HG02678 (cell line): ENCODE measurements around the gene VAV2.
A peak's percentile ranks its signal among the peaks of the same experiment; 100 is the strongest.

Experiments
- ATAC-seq: cut with Tn5 transposase; IDR thresholded peaks from one replicate; pipeline ENCODE4 v1.9.1; 2021; ENCODE audit warnings: mild to moderate bottlenecking, moderate library complexity; ENCODE audit not compliant: unreplicated experiment

The VAV2 gene

DNA sequence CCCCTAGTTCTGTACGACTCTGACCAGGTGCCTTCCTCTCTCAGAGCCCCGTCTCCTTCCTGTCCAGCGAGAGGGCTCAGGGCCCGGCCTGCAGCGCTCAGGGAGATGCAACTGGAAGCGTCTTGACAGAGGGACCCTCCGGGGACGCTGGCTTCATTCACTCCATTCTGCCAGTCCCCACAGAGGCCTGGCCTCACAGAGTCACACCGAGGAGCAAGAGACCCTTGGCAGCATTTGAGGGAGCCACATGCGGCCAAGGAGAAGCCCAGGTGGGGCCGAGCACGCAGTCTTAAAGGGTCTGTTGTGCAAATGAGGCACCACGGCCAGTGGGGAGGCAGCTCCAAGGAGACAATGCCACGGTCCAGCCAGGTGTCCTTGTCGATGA lies 167.3 kb downstream of the VAV2 start:
- no peak for ATAC-seq

DNA sequence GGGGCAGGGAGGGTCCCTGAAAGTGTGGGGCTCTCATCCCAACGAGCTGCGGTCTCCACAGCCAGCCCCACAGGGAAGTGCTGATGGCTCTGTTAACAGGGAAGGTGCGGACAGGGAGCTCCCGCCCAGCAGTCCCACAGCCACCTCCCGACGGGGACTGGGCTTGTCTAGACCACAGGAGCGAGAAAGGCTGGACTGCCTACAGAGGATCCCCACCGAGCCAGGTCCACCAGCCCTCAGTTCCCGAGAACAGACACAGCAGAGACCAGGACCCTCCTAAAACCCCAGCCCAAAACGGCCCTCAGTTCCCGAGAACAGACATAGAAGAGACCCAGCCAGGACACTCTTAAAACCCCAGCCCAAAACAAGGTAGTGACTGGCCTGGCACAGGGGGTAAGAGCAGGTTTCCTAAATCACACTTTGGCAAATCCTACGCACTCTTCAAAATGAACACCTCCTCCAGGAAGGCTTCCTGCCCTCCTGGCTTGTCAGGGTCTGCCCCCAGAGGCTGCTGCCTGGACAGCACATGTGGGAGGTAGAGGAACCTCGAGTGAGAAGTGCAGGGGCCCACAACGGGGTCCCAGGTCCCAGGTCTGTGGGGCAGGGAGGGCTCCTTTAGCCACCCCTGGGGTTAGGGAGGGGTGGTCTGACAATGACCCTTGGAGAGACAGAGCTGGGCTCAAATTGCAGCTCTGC lies 167.9 kb downstream of the VAV2 start:
- ATAC-seq = no peak

DNA sequence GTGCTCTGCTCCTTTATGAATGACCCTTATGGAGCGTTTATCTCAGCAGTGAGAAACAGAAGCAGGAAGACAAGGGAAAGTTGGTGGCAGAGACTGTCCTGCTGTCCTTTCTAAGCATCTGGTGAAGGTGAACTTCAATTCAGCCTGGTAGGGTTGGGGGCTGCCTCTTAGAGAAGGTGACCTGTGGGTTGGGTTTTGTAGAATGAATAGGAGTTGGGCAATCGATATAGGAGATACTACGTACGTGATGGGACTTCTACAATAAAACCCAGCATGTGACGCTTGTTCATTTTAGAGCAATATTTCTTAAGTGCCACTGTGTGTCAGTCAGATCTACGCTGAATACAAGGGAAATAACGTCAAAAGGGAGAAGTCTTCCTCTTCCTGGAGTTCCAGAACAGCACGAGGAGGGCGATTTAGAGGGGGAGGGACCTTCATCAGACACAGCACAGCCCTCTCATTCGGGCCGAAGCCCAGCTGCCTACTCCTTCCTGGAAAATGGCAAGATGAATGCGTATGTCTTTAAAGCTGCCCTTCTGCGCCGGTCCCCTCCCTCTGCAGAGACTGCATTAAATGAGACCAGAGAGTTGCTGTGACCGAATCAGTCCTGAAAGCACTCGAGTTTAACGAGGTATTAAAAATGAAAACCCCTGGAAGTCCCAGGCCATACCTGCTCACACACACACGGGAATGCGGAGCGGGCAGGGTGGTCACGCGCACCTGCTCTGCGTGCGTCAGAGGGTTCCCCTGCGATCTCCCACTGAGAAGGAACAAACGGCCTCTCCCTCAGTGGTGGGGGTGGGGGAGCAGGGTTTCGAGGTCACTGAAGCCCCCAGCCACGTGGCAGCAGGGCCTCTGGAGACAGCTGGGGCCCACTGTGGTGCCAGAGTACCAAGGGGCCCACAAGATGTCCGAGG lies 168.7 kb downstream of the VAV2 start:
- ATAC-seq = peak; percentile 38

DNA sequence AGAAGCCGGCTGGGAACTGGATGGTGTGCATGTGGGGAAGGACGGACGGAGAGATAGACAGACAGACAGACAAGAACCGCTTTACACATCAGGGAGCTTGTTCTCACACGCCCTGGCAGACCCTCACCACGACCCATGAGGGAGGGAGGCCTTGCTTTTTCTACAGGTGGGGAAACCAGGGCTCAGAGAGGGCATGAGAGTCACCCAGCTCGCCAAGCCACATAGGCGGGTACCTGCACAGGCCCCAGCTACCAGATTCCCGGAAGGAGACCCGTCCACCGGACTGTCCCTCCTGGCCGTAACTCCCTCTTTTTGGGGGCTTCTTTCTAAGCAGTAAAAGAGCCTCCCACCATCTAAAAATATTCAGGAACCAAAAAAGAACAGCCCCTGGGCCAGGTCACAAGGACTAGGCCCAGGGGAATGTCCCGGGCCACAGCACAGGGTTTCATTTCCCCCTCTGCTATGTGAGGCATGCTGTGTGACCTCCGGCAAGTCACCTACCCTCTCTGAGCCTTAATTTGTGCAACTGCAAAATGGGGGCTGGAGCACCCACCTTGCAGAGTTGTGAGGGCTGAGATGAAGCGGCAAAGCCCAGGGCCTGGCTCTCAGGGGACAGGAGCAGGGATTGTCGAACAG lies 169.6 kb downstream of the VAV2 start:
- peak; percentile 46 for ATAC-seq

DNA sequence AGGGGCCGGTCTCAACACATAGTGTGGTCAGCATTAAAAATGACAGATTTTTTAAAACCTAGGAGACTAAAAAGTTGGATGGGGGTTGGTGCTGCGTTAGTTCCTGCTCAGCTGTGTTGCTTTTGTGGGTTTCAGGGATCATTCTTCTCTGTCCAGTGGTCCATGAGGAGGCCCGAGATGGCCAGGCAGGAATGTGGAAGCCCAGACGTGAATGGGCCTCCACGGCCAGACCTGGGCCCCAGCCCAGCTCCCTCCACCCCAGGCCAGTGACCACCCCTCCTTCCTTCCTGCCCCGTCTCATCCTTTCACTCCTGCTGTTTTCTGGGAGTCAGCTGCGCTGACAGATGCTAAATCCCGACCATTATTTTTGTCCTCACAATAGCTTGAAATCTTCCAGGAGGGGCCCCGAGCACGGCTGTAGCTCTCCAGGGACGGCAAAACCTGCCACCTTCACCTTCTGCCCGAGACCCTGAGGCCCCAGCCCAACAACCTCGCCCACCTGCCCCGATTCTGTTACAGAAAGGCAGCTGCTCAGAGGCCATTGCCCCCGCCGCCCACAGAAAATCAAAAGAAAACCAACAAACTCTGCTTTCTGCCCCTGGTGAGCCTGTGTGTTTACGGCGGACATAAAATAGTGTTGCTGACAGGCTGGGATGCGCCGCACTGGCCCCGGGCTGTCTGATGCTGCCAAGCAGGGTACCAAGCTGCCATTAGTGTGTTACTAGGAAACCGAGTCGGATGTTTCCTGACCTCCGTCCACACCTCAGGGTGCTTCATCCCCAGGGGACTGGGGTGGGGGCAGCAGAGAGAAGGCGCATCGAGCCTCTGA lies 170.3 kb downstream of the VAV2 start:
- peak; percentile 35 for ATAC-seq

DNA sequence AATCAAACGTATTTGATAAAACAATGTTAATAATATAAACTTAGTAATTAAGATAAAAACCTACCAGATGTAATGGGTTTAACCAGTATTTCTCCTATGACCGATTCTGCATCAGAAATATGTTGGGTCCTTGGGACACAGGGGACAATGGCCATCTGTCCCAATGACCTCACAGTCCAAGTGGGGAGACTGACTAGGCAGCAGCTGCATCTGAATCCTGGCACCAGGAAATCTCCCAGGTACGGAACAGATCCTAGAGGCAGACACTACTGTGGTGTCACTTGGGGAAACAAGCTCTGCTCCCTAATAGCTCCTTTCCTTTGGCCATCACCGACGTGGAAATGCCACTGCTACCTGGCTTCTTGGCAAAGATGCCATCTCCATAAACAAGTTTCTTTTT lies 172.2 kb downstream of the VAV2 start:
- ATAC-seq = no peak

DNA sequence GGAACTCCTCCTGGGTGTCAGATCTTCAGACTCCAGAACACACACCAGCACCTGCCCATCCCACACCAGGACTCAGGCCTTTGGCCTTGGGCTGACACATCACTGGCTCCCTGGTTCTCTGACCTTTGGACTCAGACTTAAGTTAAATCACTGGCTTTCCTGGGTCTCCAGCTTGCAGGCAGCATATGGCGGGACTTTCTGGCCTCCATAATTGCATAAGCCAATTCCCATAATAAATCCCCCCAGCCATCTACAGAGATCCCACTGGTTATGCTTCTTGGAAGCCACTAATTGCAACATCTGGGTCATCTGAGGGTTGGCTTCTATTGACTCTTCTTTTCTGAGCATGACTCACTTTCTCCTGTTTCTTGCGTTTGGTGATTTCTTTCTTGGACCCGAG lies 173.7 kb downstream of the VAV2 start:
- no peak for ATAC-seq

DNA sequence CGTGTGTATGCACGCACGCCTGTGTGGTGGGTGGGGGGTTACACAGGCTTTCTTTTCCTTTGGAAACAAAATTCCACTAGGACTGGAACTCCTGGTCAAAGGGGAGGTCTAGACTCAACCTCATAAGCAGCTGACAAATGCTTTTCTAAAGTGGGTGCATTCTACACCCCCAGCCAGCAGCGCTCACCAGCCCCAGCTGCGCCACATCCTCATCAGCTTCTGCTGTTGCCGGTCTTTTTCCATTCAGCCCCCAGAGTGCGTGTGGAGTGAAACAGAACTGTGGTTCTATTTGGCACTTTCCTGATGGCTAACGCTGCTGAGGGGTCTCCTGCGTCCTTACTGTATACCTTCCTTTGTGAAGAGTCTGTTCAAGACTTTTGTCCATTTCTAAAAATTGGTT lies 176.3 kb downstream of the VAV2 start:
- ATAC-seq = no peak

DNA sequence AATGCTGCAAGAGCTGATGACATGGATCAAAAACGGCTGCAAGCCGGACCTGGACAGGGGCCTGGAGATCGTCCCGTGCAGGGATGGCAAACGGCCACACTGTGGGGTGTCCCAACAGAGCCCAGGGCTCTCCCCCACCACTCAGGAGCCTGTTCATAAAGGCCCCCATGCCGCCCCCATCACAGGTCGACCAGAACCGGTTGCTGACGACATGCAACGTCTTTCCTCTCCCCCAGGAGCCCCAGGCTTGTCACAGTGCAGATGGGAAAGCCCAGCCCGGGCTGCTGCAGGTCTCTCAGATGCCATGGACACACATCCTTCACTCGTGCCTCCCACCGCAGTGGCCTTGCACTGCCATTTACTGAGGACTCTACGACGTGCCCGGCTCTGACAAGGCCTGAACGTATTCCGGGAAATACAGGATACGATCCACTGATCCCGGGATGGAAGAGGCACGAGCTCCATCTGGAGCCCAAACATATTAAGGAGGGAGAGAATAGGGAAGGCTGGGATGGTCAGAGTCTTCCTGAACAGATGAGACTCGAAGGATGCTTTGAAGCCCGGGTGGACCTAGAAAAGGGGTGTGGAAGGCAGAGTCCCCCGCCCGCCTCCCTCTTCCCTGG lies 177.4 kb downstream of the VAV2 start:
- ATAC-seq = no peak

DNA sequence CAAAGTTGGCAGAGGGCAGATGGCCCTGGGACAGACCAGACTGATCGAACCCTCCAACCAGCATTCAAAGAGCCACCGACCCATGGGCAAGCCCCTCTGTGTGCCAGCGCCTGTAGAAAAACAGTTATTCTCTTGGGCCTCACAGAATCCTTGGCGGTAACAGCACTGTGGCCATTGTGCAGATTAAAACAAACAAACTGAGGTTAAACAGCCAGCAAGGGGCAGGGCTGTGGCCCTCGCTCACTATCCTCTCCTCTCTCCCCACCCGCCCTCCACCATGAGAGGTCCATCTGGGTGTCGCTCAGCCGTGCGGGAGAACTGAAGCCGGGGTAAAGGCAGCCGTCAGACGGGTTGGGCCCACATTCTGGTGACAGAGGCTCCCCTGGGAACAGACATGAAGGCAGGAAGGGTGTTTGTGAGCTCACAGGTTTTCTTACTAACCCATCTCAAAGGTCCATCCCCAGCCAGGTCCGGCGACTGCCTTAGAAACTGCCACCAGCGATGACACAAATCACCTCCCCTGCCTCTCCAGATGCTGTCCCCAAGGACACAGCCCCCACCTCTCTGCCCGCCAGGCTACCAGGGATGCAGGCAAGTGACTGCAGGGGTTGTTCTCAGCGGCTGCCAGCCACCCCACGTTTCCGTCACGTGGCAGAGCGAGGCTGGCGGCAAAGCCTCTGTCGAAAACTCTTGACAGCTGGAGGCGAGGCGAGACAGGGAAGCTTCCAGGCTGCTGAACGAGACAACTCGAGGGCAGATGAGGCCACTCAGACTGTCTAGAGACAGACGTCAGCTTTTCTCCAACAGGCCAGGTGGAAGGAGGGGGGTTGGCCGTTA lies 178.2 kb downstream of the VAV2 start:
- no peak for ATAC-seq

DNA sequence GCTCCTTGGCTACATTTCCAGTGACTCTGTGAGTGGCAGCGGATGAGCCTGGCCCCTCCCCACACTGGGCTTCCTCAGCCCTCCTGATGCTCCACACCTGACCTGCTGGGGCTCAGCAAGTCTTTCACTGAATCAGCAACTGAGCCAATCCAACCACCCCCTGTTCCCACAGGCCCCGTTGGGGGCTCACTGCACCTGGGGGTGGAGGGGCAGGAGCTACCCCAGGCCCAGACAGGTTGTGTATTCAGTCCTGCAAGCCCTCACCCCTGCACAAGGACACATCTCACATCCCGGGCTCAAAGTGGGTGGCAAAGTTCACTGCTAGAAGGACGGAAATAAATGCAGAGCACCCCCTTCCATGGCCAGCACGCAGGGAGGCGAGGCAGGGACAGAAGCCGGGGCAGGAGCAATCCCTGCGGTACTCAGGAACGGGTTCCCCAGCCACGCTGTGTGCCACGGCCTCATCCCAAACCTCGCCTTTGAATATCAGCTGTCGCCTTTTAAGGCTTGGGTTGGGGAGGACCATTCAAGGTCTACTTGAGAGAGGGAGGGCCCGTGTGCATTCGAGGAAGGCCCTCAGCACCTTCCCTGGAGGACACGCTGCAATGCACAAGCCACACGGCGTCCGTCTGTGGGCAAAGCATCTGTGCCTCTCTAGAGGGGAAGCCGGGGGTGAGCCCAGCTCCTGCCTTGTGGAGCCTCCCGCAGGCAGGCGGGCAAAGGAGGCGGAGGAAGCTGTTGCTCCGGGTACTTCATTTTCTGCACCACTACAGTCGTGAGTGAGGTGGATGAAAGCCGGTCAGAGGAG lies 179.0 kb downstream of the VAV2 start:
- ATAC-seq = no peak

DNA sequence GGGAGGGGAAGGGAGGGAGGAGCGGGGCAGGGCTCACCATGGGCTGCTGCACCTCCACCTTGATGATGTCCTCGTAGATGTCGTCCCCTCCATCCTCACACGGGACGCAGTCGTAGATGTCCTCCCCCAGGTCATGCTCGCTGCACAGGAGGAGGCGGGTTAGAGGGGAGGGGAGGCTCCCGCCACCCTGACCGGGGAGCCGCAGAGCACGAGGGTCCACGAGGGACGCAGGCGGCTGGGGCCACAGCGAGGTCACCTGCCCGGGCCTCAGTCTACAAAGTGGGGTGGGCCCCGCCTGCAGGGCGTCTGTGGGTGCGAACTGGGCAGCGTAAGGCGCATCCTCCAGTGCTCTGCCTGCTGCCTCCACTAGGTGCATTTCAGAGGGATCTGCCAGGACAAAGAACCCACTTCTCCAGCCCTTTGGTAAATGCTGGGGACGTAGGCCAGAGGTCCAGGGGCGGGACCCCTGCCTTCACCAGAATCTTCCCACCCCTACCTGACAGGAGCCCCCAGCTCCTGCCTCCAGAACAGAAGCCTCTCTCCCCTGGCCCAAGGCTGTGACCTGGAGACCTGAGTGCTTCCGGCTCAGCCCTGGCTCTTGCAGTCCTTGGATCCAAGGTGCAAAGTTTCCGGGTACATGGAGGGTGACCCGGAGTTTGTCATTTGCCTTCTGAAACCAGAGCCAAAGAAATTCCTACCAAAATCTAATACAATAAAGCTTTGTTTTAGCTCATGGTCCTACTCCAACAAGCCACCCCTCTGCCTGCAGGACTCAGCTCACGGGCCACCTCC lies 179.9 kb downstream of the VAV2 start:
- no peak for ATAC-seq

DNA sequence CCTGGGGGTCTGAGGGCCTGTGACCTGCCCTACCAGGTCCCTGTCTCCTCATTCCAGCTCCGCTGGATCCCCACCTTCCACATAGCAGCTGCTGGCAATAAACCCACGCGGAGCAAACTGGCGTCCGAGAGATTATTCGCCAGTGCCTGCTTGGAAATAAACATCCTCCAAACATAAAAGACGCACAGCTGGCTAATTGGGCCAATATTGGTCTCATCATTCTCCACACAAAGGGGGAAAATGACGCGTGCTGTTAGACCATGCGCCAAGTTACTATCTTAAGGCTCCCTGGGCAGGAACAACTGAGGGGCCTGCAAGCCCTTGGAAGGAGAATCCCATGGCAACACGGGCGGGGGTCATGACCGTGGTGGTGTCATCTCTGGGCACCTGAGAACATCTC lies 180.7 kb downstream of the VAV2 start:
- ATAC-seq = no peak

DNA sequence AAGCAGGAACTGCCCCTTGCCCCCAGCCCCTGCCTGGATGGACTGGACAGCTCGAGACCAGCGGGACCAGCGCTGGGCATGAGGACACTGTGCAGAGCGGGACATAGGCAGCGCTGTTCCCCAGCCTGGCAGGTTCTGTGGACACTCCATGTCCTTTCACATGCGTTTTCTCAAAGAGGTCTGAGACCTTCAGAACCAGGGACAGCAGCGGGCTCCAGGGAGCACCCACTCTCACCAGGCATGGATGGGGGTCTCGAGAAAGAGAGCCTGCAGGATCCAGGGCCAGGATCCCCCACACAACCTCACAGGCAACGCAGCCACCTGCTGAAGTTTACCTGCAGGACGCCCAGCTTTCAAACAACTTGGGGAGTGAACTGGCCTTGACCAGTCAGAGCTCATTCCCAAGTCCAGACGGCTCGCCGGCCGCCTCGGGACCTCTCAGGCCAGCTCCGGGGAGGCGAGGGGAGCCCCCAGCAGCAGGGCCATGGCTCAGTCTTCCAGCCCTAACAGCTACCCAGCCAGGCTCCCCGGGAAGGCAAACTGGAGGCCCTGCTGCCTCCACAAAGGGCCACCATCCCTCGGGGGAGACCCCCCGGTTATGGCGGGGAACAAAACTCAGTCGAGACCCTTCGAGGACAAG lies 181.4 kb downstream of the VAV2 start:
- no peak for ATAC-seq

DNA sequence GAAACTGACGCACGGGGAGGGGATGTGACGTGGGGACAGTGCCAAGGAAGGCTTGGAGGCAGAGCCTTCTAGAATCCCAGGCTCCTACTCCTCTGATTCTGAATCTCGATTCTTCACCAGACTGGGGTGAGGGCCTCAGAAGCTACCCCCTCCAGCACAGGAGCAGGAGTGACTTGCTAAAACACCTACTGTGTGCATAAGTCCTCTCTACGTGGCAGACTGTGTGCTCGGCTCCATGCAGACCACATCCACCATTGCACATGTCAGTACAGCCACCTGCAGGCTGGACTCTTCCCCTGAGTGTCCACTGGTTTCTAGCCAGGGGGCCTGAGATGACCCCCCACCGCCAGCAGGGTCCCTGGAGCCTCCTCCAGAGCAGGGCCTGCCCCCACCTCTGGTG lies 182.8 kb downstream of the VAV2 start:
- no peak for ATAC-seq

DNA sequence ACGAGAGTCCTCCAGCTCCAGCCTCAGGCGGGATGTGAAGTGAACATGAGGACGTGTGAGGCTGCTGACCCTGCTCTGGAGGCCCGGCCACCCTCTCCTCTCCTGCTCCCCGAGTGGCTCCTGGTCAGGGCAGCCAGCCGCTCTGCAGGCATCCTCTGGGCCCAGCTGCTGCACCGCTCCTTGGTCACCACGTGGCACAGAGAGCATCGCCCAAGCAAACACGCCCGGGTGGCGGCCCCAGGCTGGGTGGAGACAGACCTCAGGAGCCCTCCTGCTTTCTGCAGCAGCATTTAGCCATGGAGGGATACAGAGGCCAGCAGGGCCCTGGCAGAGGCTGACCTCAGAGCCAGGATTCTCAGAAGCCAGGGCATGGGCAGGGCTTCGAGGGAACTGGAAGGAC lies 184.3 kb downstream of the VAV2 start:
- ATAC-seq = no peak

DNA sequence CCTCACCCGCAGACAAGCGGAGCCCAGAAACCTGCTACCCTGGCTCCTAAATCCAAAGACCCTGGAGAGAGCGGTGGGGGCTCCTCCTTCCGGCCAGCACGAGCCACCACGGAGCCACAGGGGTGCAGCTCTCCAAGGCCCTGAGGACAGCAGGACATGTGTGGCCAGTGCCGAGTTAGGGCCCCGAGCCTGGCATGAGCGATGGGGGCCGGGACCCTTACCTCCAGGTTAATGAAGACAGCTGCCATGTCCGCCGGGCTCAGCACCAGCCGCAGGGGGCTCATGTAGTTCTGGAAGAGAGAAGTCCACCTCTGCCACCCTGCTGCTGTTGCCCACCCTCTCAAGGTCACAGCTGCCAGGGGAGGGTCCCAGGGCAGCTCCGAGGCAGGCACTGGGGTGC lies 185.1 kb downstream of the VAV2 start:
- ATAC-seq = no peak

DNA sequence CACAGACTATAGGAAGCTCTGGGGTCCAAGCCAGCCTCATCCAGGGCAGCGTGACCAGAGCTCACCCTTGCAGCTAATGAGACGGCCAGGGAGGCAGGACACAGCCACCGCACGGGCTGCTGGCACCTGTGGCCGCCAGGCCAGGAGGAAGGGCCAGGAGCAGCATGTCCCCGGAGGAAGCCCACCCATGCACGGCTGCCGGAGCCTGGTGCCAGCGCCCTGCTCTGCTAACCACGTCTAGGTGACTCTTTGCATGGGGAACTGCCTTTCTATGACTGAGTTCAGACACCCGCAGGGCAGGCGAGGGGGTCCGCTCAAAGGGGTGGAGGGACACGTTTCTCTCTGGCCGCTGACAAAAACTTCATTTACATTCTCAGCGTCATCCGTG lies 185.5 kb downstream of the VAV2 start:
- no peak for ATAC-seq
